Activated naive CD4-positive, alpha-beta T cell treated with anti-CD3 and anti-CD28 coated beads for 36 hours (primary cell): ENCODE measurements around the gene RTF1. TPM values are rescaled to one million over a fixed set of nuclear protein-coding genes. Genes with fewer than 3 reads are reported as not detected.
"Not testable (repeated sequence)": the region's sequence is repeated elsewhere in the genome, so short reads cannot be mapped to it uniquely, and the experiment has no call there.

Experiments used
- CTCF ChIA-PET: fragments of 350-600 bp; sonication (Branson Sonifier 250); formaldehyde crosslinking; loops from one replicate; lab custom pipeline; 2021; ENCODE audit warnings: antibody characterized with exemption; lab: Charles Lee
- DNase-seq: peaks from one replicate; pipeline ENCODE4 v3.0.0-alpha.2; 2020
- H3K27ac Mint-ChIP-seq: one replicate; pipeline ENCODE4 v1.8.0; 2021; ENCODE audit warnings: mild to moderate bottlenecking, mixed read lengths
- H3K27me3 Mint-ChIP-seq: one replicate; pipeline ENCODE4 v1.8.0; 2021; ENCODE audit warnings: low read depth, mixed read lengths
- H3K36me3 Mint-ChIP-seq: one replicate; pipeline ENCODE4 v1.8.0; 2021; ENCODE audit warnings: low read depth, mixed read lengths
- H3K4me1 Mint-ChIP-seq: one replicate; pipeline ENCODE4 v1.8.0; 2021; ENCODE audit warnings: low read depth, mixed read lengths
- H3K4me3 Mint-ChIP-seq: one replicate; pipeline ENCODE4 v1.8.0; 2021; ENCODE audit warnings: mild to moderate bottlenecking, moderate library complexity, mixed read lengths
- H3K9me3 Mint-ChIP-seq: one replicate; pipeline ENCODE4 v1.8.0; 2021; ENCODE audit warnings: mixed read lengths
- intact Hi-C: fragments of 100-400 bp; cut with micrococcal nuclease; formaldehyde crosslinking; loops from one replicate; pipeline ENCODE4 v1.15.1; 2023
- total RNA-seq, 2 experiments: library from RNA; stranded (reverse); gene quantifications; one replicate each; pipeline ENCODE4 v1.2.3, GENCODE V29; 2021

RTF1 gene
- total RNA-seq, 2 experiments from 2014 or later = 18.7 to 19.5 TPM

GRCh38 chr15:41443275-41443674, 26.4 kb downstream of the RTF1 start:
- no peak for DNase-seq
- intact Hi-C loops = no loop called here
- Mint-ChIP-seq H3K36me3 (peaks cover 10% of the 10 kb centered on the region), H3K4me3 (no peak overlapping the region), H3K27me3 (no peaks in the 10 kb centered on the region), H3K27ac (no peak overlapping the region), H3K9me3 (no peaks in the 10 kb centered on the region), H3K4me1 (peaks cover 5% of the 10 kb centered on the region)
- CTCF ChIA-PET = no interaction called here

DNA sequence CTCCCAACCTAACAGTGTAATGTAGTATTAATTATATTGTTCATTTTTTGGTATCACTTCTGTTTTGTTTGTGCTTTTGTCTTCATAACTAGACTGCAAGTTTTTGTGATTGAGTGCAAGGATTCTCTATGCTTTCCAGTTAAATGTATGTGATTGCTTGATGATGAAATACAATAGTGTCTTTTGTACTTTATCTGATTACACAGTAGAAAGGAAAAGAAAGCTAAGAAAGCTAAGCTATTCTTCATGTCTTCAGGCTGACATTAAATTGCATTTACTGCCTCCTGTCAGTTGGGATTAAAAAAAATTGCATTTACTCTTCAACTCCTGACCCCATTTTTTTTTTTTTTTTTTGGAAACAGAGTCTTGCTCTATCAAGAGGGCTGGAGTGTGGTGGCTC, 28.5 kb downstream of the RTF1 start:
- Mint-ChIP-seq H3K4me1 (peaks cover 5% of the 10 kb centered on the region), H3K9me3 (no peaks in the 10 kb centered on the region), H3K27ac (no peak overlapping the region), H3K36me3 (peaks cover 10% of the 10 kb centered on the region), H3K27me3 (no peaks in the 10 kb centered on the region), H3K4me3 (no peak overlapping the region)
- CTCF ChIA-PET = interaction anchor here (0.9 to 1.0 kb wide), 2 partner anchors 15 to 24 kb away, joined by 3 read pairs; no protein-coding TSS in a partner anchor
- no peak for DNase-seq
- intact Hi-C loops = no loop called here

GRCh38 chr15:41462084-41462795, 45.3 kb downstream of the RTF1 start:
- Mint-ChIP-seq H3K4me3 (no peak overlapping the region), H3K27ac (no peak overlapping the region)

DNA sequence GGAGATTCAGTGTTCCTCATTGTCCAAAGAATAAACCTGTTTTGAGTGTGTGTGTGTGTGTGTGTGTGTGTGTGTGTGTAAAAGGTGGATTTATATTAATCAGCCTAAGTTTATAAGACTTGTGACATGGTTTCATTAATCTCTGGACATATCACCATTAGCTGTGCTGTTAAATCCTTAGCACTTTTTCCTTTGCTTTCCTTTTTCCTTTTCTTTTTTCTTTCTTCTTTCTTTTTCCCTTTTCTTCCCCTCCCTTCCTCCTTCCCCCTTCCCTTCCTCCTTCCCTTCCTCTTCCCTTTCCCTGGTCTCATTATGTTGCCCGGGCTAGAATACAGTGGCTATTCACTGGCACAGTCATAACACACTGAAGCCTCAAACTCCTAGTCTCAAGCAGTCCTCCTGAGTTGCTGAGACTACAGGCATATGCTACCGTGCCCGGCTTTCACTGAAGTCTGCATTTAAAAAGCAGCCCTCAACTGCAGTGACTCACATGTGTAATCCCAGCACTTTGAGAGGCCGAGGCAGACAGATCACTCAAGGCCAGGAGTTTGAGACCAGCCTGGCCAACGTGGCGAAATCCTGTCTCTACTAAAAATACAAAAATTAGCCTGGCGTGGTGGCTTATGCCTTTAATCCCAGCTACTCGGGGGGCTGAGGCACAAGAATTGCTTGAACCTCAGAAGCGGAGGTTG, 48.1 kb downstream of the RTF1 start:
- CTCF ChIA-PET = interaction anchor here (0.6 to 2.6 kb wide), 24 partner anchors 10 to 366 kb away, joined by 3 to 34 read pairs (median 4); partner anchors contain the start of genes ITPKA and RPAP1
- Mint-ChIP-seq H3K27ac (no peak overlapping the region), H3K27me3 (no peaks in the 10 kb centered on the region), H3K4me3 (no peak overlapping the region), H3K9me3 (no peaks in the 10 kb centered on the region), H3K36me3 (peaks cover 20% of the 10 kb centered on the region), H3K4me1 (no peaks in the 10 kb centered on the region)
- no peak for DNase-seq
- intact Hi-C loops = loop anchor here (1.0 to 5.0 kb wide), 2 partner anchors 93 to 137 kb away; no protein-coding TSS in a partner anchor

More at GRCh38 chr15:41462084-41462795, 45.3 kb downstream of the RTF1 start:
- CTCF ChIA-PET = no interaction called here
- DNase-seq = no peak
- no peaks in the 10 kb centered on the region for H3K4me1 Mint-ChIP-seq
- no peaks in the 10 kb centered on the region for H3K27me3 Mint-ChIP-seq
- H3K9me3 Mint-ChIP-seq = no peaks in the 10 kb centered on the region
- H3K36me3 Mint-ChIP-seq = peaks cover 22% of the 10 kb centered on the region
- intact Hi-C loops = no loop called here

- no peak overlapping the region for H3K27ac Mint-ChIP-seq
- intact Hi-C loops = loop anchor here (1.0 to 5.0 kb wide), 7 partner anchors 24 to 345 kb away; partner anchors contain the start of gene MGA
- H3K27me3 Mint-ChIP-seq = no peaks in the 10 kb centered on the region
- CTCF ChIA-PET = interaction anchor here (0.6 to 2.6 kb wide), 36 partner anchors 9 to 1433 kb away, joined by 3 to 34 read pairs (median 4); partner anchors contain the start of genes ITPKA and RPAP1
- DNase-seq = peak; percentile 57
- peaks cover 24% of the 10 kb centered on the region for H3K36me3 Mint-ChIP-seq
- H3K4me3 Mint-ChIP-seq = no peak overlapping the region
- no peaks in the 10 kb centered on the region for H3K9me3 Mint-ChIP-seq
- no peaks in the 10 kb centered on the region for H3K4me1 Mint-ChIP-seq
Measured at GRCh38 chr15:41465822-41466421, 49.0 kb downstream of the RTF1 start.

DNA sequence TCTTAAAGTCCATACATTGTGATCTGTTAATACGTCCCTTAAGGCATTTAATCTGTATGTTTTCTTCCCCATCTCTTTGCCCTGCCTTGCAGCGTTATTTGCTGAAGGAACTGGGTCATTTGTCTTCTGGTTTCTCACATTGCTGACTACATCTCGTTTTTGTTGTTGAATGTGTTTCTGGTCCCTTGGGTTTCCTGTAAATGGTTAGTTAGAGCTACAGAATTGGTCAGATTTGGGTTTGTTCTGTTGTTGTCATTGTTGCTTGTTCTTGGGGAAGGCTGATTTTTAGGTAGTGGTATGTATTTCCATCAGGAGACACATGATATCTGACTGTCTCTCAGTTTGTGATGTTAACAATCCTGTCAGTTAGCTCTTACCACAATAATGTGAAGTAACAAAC, 49.8 kb downstream of the RTF1 start:
- Mint-ChIP-seq H3K27ac (no peak overlapping the region), H3K36me3 (peaks cover 30% of the 10 kb centered on the region), H3K4me3 (no peak overlapping the region), H3K27me3 (no peaks in the 10 kb centered on the region), H3K4me1 (no peaks in the 10 kb centered on the region), H3K9me3 (no peaks in the 10 kb centered on the region)
- intact Hi-C loops = loop anchor here (1.0 to 5.0 kb wide), 6 partner anchors 24 to 344 kb away; partner anchors contain the start of gene MGA
- CTCF ChIA-PET = interaction anchor here (0.6 to 2.6 kb wide), 25 partner anchors 9 to 681 kb away, joined by 3 to 34 read pairs (median 4); partner anchors contain the start of genes ITPKA and RPAP1
- no peak for DNase-seq

- not testable (repeated sequence) for H3K9me3 Mint-ChIP-seq, H3K4me3 Mint-ChIP-seq, H3K27ac Mint-ChIP-seq, H3K4me1 Mint-ChIP-seq, H3K27me3 Mint-ChIP-seq, DNase-seq
- CTCF ChIA-PET = interaction anchor here (0.9 to 1.2 kb wide), 2 partner anchors 19 to 37 kb away, joined by 3 to 4 read pairs; no protein-coding TSS in a partner anchor
- peaks cover 31% of the 10 kb centered on the region for H3K36me3 Mint-ChIP-seq
- intact Hi-C loops = loop anchor here (5.0 kb wide), 1 partner anchor 133 kb away; no protein-coding TSS in a partner anchor
Measured at GRCh38 chr15:41469644-41470043, 52.7 kb downstream of the RTF1 start.

DNA sequence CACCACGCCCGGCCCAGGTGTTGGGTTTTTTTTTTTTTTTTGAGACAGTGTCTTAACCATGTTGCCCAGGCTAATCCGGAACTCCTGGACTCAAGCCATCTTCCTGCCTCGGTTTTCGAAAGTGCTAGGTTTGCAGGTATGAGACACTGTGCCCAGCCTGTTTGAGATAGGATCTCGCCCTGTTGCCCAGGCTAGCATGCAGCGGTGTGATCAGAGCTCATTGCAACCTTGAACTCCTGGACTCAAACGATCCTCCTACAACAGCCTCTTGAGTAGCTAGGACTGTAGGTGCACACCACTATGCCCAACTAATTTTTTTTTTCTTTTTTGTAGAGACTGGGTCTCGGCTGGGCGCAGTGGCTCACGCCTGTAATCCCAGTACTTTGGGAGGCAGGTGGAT, 56.5 kb downstream of the RTF1 start:
- no peak for DNase-seq
- H3K27me3 Mint-ChIP-seq = no peaks in the 10 kb centered on the region
- no peak overlapping the region for H3K4me3 Mint-ChIP-seq
- peaks cover 46% of the 10 kb centered on the region for H3K36me3 Mint-ChIP-seq
- no peaks in the 10 kb centered on the region for H3K9me3 Mint-ChIP-seq
- peaks cover 8% of the 10 kb centered on the region for H3K4me1 Mint-ChIP-seq
- CTCF ChIA-PET = interaction anchor here (0.8 kb wide), 1 partner anchor 29 kb away, joined by 4 read pairs; no protein-coding TSS in a partner anchor
- H3K27ac Mint-ChIP-seq = no peak overlapping the region
- intact Hi-C loops = no loop called here

DNA sequence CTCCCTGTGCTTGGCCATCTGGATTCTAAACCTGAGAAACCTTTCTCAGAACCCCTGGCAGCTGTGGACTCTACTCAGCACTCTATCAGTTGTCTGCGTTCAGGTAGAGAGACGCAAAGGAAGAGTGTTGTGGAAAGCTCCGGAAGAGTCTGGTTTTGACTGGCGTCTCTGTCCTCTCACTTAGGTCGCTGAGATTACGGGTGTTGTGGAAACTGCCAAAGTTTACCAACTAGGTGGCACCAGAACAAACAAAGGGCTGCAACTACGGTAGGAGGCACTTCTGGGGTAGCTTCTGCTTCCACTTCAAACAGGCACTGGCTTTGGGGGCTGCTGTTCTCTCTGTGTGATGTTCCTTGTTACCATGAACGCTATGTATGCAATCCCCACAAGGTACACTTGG, 57.5 kb downstream of the RTF1 start:
- peaks cover 8% of the 10 kb centered on the region for H3K4me1 Mint-ChIP-seq
- peaks cover 48% of the 10 kb centered on the region for H3K36me3 Mint-ChIP-seq
- no peak for DNase-seq
- no peaks in the 10 kb centered on the region for H3K27me3 Mint-ChIP-seq
- CTCF ChIA-PET = interaction anchor here (0.6 to 3.1 kb wide), 2 partner anchors 8 to 150 kb away, joined by 3 to 13 read pairs; no protein-coding TSS in a partner anchor
- H3K4me3 Mint-ChIP-seq = no peak overlapping the region
- H3K9me3 Mint-ChIP-seq = no peaks in the 10 kb centered on the region
- intact Hi-C loops = no loop called here
- no peak overlapping the region for H3K27ac Mint-ChIP-seq

DNA sequence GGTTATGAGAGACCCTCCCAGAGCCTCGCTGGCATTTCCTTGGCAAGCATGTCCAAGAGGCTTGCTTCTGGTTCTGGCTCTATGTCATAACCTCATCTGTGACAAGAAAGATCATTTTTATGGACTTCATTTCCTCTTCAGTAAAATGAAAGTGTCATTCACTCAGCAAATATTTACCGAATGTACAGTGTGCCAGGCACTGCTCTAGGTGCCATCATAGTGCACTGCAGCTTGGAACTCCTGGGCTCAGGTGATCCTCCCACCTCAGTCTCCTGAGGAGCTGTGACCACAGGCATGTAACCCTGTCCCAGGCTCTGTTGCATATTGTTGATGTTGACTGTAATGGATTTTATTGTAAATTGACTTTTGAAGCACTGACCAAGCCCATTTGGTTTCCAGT, 58.0 kb downstream of the RTF1 start:
- no peak overlapping the region for H3K27ac Mint-ChIP-seq
- H3K4me3 Mint-ChIP-seq = no peak overlapping the region
- no peaks in the 10 kb centered on the region for H3K27me3 Mint-ChIP-seq
- intact Hi-C loops = no loop called here
- H3K9me3 Mint-ChIP-seq = no peaks in the 10 kb centered on the region
- H3K4me1 Mint-ChIP-seq = peaks cover 8% of the 10 kb centered on the region
- DNase-seq = no peak
- H3K36me3 Mint-ChIP-seq = peaks cover 44% of the 10 kb centered on the region
- CTCF ChIA-PET = interaction anchor here (0.6 to 3.1 kb wide), 4 partner anchors 9 to 336 kb away, joined by 3 to 13 read pairs (median 3); no protein-coding TSS in a partner anchor

GRCh38 chr15:41476416-41477048, 59.6 kb downstream of the RTF1 start:
- Mint-ChIP-seq H3K27ac (no peak overlapping the region), H3K27me3 (no peaks in the 10 kb centered on the region), H3K4me1 (peaks cover 8% of the 10 kb centered on the region), H3K4me3 (no peak overlapping the region), H3K36me3 (peaks cover 48% of the 10 kb centered on the region), H3K9me3 (no peaks in the 10 kb centered on the region)
- intact Hi-C loops = no loop called here
- no peak for DNase-seq
- CTCF ChIA-PET = interaction anchor here (3.1 kb wide), 1 partner anchor 10 kb away, joined by 13 read pairs; no protein-coding TSS in a partner anchor
